Upper lobe of left lung (tissue), 6 donors: ENCODE measurements around the gene CFAP74. TPM values are rescaled to one million over a fixed set of nuclear protein-coding genes. Genes with fewer than 3 reads are reported as not detected.

Experiments used
- ATAC-seq, 2 donors: fragments of 200-7000 bp; cut with Tn5 transposase; one replicate each; pipeline ENCODE4 v1.9.1; 2022; ENCODE audit warnings: mild to moderate bottlenecking in 2 of 2, moderate library complexity in 2 of 2; ENCODE audit not compliant: low FRiP score in 2 of 2
- DNase-seq, 2 donors: peaks; one replicate each; pipeline ENCODE4 v3.0.0-alpha.2; 2019 to 2020
- H3K27ac ChIP-seq, 4 donors: fragments of 200-600 bp; sonication (generic); one replicate each; pipeline ENCODE4 v1.5.1; 2016 to 2019
- H3K27me3 ChIP-seq, 4 donors: fragments of 200-600 bp; sonication (generic); one replicate each; pipeline ENCODE4 v1.5.1; 2017 to 2019
- H3K36me3 ChIP-seq, 4 donors: fragments of 200-600 bp; sonication (generic); one replicate each; pipeline ENCODE4 v1.5.1; 2016 to 2019
- H3K4me1 ChIP-seq, 4 donors: fragments of 200-600 bp; sonication (generic); one replicate each; pipeline ENCODE4 v1.5.1; 2018 to 2019
- H3K4me3 ChIP-seq, 4 donors: fragments of 200-600 bp; sonication (generic); one replicate each; pipeline ENCODE4 v1.5.1; 2017 to 2019; ENCODE audit warnings: mild to moderate bottlenecking in 2 of 4, moderate library complexity in 1 of 4
- H3K9me3 ChIP-seq, 4 donors: fragments of 200-600 bp; sonication (generic); one replicate each; pipeline ENCODE4 v1.5.1; 2018 to 2019
- EP300 ChIP-seq, 4 donors: sonication (generic); formaldehyde crosslinking; IDR thresholded peaks; one replicate each; pipeline ENCODE4 v1.5.1; 2017; ENCODE audit warnings: antibody characterized with exemption in 4 of 4, control low read depth in 2 of 4
- POLR2A ChIP-seq, 4 donors: fragments of 450-650 bp; IDR thresholded peaks; one replicate each; pipeline ENCODE4 v1.5.1; 2016 to 2017; ENCODE audit warnings: antibody characterized with exemption in 4 of 4, mild to moderate bottlenecking in 2 of 4
- POLR2AphosphoS5 ChIP-seq, 2 donors: sonication (generic); formaldehyde crosslinking; IDR thresholded peaks; one replicate each; pipeline ENCODE4 v1.5.1; 2017; ENCODE audit warnings: antibody characterized with exemption in 2 of 2
- WGBS, 2 donors: methylation state at CpG; one replicate each; pipeline ENCODE4 v1.1.5; 2017 to 2018; 5-methylcytosine and 5-hydroxymethylcytosine counted together
- total RNA-seq, 6 donors: library from RNA; depleted of rRNA in 4 of 6; stranded (reverse); fragments of >200 nt in 4 of 6; gene quantifications; one replicate each; pipeline versions ENCODE4 v1.1.0 to v1.2.1, GENCODE V29; 2016 to 2021
- TF ChIP-seq, protein P1 (sequence below), 6 experiments: fragments of 450-650 bp in 4 of 6; fragments of 200-600 bp in 2 of 6; sonication (generic) in 2 of 6; IDR thresholded peaks; one replicate each; pipeline ENCODE4 v1.5.1; 2016 to 2019; ENCODE audit warnings: antibody characterized with exemption in 6 of 6
- donor health status: DM: no; HTN: no; CAD: no; lungs with moderate emphysema.
- donor health status: DM: no; HTN: yes; CAD: no; lungs with severe emphysema.

CFAP74 gene
- total RNA-seq, 6 donors from 2014 or later: 0.14 to 19.8 (median 6.2) TPM

GRCh38 chr1:1920608-1921458, 82.8 kb downstream of the CFAP74 start:
- no peaks in the 10 kb centered on the region for H3K36me3 ChIP-seq
- H3K27ac ChIP-seq: peak overlapping the region in 1 of 4 donors; percentile 72
- ATAC-seq: no peak
- no peak overlapping the region for H3K4me3 ChIP-seq
- peak in 1 of 2 donors; percentile 84 for DNase-seq
- 85 to 91% methylated on average over 8 to 24 of the region's 27 CpGs for WGBS, 2 donors
- TF ChIP-seq POLR2AphosphoS5 (IDR thresholded peaks at IDR 0.05): no peak
- H3K27me3 ChIP-seq: no peaks in the 10 kb centered on the region
- H3K4me1 ChIP-seq: peaks cover 14 to 26% (median 16%) of the 10 kb centered on the region in 4 donors
- H3K9me3 ChIP-seq: no peaks in the 10 kb centered on the region

GRCh38 chr1:1920057-1920607, 83.5 kb downstream of the CFAP74 start:
- Histone ChIP-seq H3K27me3 (no peaks in the 10 kb centered on the region), H3K4me1 (peaks cover 14 to 26% (median 16%) of the 10 kb centered on the region in 4 donors), H3K27ac (peak overlapping the region in 3 of 4 donors; percentile 64 to 76 (median 72)), H3K36me3 (no peaks in the 10 kb centered on the region), H3K9me3 (no peaks in the 10 kb centered on the region), H3K4me3 (peak overlapping the region in 2 of 4 donors; percentile 59 to 60)
- 87 to 92% methylated on average over 2 to 4 of the region's 6 CpGs for WGBS, 2 donors
- no peak for ATAC-seq
- TF ChIP-seq EP300 (IDR thresholded peaks at IDR 0.05) (no peak), POLR2A (IDR thresholded peaks at IDR 0.05) (no peak), POLR2AphosphoS5 (IDR thresholded peaks at IDR 0.05) (no peak)
- TF ChIP-seq, protein P1, sequence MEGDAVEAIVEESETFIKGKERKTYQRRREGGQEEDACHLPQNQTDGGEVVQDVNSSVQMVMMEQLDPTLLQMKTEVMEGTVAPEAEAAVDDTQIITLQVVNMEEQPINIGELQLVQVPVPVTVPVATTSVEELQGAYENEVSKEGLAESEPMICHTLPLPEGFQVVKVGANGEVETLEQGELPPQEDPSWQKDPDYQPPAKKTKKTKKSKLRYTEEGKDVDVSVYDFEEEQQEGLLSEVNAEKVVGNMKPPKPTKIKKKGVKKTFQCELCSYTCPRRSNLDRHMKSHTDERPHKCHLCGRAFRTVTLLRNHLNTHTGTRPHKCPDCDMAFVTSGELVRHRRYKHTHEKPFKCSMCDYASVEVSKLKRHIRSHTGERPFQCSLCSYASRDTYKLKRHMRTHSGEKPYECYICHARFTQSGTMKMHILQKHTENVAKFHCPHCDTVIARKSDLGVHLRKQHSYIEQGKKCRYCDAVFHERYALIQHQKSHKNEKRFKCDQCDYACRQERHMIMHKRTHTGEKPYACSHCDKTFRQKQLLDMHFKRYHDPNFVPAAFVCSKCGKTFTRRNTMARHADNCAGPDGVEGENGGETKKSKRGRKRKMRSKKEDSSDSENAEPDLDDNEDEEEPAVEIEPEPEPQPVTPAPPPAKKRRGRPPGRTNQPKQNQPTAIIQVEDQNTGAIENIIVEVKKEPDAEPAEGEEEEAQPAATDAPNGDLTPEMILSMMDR (IDR thresholded peaks at IDR 0.05): no peak
- no peak for DNase-seq

GRCh38 chr1:1919304-1920056, 84.1 kb downstream of the CFAP74 start:
- TF ChIP-seq EP300 (IDR thresholded peaks at IDR 0.05) (no peak), POLR2AphosphoS5 (IDR thresholded peaks at IDR 0.05) (peak in 1 of 2 donors; percentile 34), POLR2A (IDR thresholded peaks at IDR 0.05) (peak in 1 of 4 donors; percentile 23)
- TF ChIP-seq, protein P1 (IDR thresholded peaks at IDR 0.05): peak in 2 of 6 experiments; percentile 5 to 12
- DNase-seq: peak; percentile 100
- H3K36me3 ChIP-seq: no peaks in the 10 kb centered on the region
- H3K4me1 ChIP-seq: peaks cover 14 to 25% (median 16%) of the 10 kb centered on the region in 4 donors
- peak; percentile 95 to 96 for ATAC-seq
- H3K9me3 ChIP-seq: no peaks in the 10 kb centered on the region
- peak overlapping the region; percentile 59 to 74 (median 60) for H3K4me3 ChIP-seq
- no peaks in the 10 kb centered on the region for H3K27me3 ChIP-seq
- WGBS, 2 donors: 3 to 21% methylated on average over 16 to 17 of the region's 62 CpGs
- peak overlapping the region; percentile 51 to 76 (median 70) for H3K27ac ChIP-seq

GRCh38 chr1:1918901-1919303, 84.7 kb downstream of the CFAP74 start, which contains the start of gene TMEM52:
Gene TMEM52 (minus strand): TSS chr1:1919279. CDS start chr1:1919265, 14 bp downstream.
- 0% methylated on average over 11 of the region's 44 CpGs; no CpG with 5 or more reads in 1 of the 2 donors for WGBS, 2 donors
- DNase-seq (no peak), ATAC-seq (peak in 1 of 2 donors; percentile 0)
- peak within 1 kb of the TSS; percentile 59 to 74 (median 60) for H3K4me3 ChIP-seq
- H3K27me3 ChIP-seq: no peaks in the 10 kb centered on the region
- H3K36me3 ChIP-seq: no peaks in the 10 kb centered on the region
- no peak for TF ChIP-seq POLR2AphosphoS5 (IDR thresholded peaks at IDR 0.05)
- TF ChIP-seq POLR2A (IDR thresholded peaks at IDR 0.05): peak in 2 of 4 donors; percentile 42 to 69
- TF ChIP-seq, protein P1 (IDR thresholded peaks at IDR 0.05): peak in 2 of 6 experiments; percentile 5 to 37
- H3K9me3 ChIP-seq: no peaks in the 10 kb centered on the region
- peaks cover 14 to 22% (median 16%) of the 10 kb centered on the region in 4 donors for H3K4me1 ChIP-seq
- peak within 1 kb of the TSS; percentile 51 to 76 (median 70) for H3K27ac ChIP-seq
